Stimulated activated CD4-positive, alpha-beta T cell treated with anti-CD3 and anti-CD28 coated beads, Interleukin-4, amount 100 ng/mL, for 1 hour (primary cell): ENCODE results near the gene PCSK5.
"Not testable (repeated sequence)": the region's sequence is repeated elsewhere in the genome, so short reads cannot be mapped to it uniquely, and the experiment has no call there.

Source experiments
- DNase-seq: peaks from one replicate; pipeline ENCODE4 v3.0.0-alpha.2; 2020

The PCSK5 gene

GRCh38 chr9:75930190-75930589 lies 39.7 kb downstream of the PCSK5 start:
- no peak for DNase-seq

GRCh38 chr9:75930730-75931321 lies 40.4 kb downstream of the PCSK5 start:
- no peak for DNase-seq

- no peak for DNase-seq
Observed at GRCh38 chr9:75933982-75934381, 43.5 kb downstream of the PCSK5 start.

- DNase-seq, result no peak
Observed at GRCh38 chr9:75935591-75935990, 45.1 kb downstream of the PCSK5 start.

- DNase-seq, result no peak
Observed at GRCh38 chr9:75937521-75938258, 47.2 kb downstream of the PCSK5 start.

- no peak for DNase-seq
Observed at GRCh38 chr9:75938946-75939345, 48.5 kb downstream of the PCSK5 start.

GRCh38 chr9:75939536-75940111 lies 49.2 kb downstream of the PCSK5 start:
- DNase-seq, result no peak

- DNase-seq, result no peak
Observed at GRCh38 chr9:75941066-75941465, 50.6 kb downstream of the PCSK5 start.

- no peak for DNase-seq
Observed at GRCh38 chr9:75941577-75942311, 51.3 kb downstream of the PCSK5 start.

GRCh38 chr9:75946766-75947165 lies 56.3 kb downstream of the PCSK5 start:
- no peak for DNase-seq

- no peak for DNase-seq
Observed at GRCh38 chr9:75947233-75947632, 56.8 kb downstream of the PCSK5 start.

- DNase-seq, result no peak
Observed at GRCh38 chr9:75950998-75951397, 60.5 kb downstream of the PCSK5 start.

GRCh38 chr9:75953218-75953617 lies 62.7 kb downstream of the PCSK5 start:
- DNase-seq, result no peak

GRCh38 chr9:75956161-75956560 lies 65.7 kb downstream of the PCSK5 start:
- no peak for DNase-seq

GRCh38 chr9:75957116-75957515 lies 66.6 kb downstream of the PCSK5 start:
- no peak for DNase-seq

GRCh38 chr9:75958226-75958625 lies 67.8 kb downstream of the PCSK5 start:
- DNase-seq, result no peak

- no peak for DNase-seq
Observed at GRCh38 chr9:75960551-75960950, 70.1 kb downstream of the PCSK5 start.

- DNase-seq, result no peak
Observed at GRCh38 chr9:75962013-75962661, 71.7 kb downstream of the PCSK5 start.

- no peak for DNase-seq
Observed at GRCh38 chr9:75962662-75963036, 72.2 kb downstream of the PCSK5 start.

- not testable (repeated sequence) for DNase-seq
Observed at GRCh38 chr9:75963321-75963720, 72.8 kb downstream of the PCSK5 start.

GRCh38 chr9:75964427-75964826 lies 74.0 kb downstream of the PCSK5 start:
- DNase-seq, result no peak

GRCh38 chr9:75965231-75965630 lies 74.8 kb downstream of the PCSK5 start:
- DNase-seq, result no peak

- no peak for DNase-seq
Observed at GRCh38 chr9:75967556-75967955, 77.1 kb downstream of the PCSK5 start.
